ENCODE results near the gene ZNF862.

ZNF862 gene

DNA sequence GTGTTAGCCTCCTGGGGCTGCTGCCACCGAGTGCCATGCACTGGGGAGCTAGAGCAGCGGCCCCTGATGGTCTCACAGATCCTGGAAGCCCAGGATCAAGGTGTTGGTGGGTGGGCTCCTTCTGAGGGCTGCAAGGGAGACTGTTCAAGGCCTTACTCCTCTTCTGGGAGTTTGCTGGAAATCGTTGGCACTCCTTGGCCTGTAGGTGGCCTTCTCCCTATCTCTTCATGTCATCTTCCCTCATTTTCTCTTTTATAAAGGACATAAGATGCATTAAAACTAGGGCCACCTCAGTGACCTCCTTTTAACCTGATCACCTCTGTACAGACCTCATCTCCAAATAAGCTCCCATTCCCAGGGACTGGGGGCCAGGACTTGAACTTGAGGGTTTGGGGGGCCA lies 27.0 kb upstream of the ZNF862 start:
- no peak for TF ChIP-seq ZFX (IDR thresholded peaks at IDR 0.05)
- TF ChIP-seq, protein P1, sequence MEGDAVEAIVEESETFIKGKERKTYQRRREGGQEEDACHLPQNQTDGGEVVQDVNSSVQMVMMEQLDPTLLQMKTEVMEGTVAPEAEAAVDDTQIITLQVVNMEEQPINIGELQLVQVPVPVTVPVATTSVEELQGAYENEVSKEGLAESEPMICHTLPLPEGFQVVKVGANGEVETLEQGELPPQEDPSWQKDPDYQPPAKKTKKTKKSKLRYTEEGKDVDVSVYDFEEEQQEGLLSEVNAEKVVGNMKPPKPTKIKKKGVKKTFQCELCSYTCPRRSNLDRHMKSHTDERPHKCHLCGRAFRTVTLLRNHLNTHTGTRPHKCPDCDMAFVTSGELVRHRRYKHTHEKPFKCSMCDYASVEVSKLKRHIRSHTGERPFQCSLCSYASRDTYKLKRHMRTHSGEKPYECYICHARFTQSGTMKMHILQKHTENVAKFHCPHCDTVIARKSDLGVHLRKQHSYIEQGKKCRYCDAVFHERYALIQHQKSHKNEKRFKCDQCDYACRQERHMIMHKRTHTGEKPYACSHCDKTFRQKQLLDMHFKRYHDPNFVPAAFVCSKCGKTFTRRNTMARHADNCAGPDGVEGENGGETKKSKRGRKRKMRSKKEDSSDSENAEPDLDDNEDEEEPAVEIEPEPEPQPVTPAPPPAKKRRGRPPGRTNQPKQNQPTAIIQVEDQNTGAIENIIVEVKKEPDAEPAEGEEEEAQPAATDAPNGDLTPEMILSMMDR (conservative IDR thresholded peaks at IDR 0.05), result no peak; the same call in 1 of the 2 replicates
- no peak overlapping the region for H3K27ac ChIP-seq

DNA sequence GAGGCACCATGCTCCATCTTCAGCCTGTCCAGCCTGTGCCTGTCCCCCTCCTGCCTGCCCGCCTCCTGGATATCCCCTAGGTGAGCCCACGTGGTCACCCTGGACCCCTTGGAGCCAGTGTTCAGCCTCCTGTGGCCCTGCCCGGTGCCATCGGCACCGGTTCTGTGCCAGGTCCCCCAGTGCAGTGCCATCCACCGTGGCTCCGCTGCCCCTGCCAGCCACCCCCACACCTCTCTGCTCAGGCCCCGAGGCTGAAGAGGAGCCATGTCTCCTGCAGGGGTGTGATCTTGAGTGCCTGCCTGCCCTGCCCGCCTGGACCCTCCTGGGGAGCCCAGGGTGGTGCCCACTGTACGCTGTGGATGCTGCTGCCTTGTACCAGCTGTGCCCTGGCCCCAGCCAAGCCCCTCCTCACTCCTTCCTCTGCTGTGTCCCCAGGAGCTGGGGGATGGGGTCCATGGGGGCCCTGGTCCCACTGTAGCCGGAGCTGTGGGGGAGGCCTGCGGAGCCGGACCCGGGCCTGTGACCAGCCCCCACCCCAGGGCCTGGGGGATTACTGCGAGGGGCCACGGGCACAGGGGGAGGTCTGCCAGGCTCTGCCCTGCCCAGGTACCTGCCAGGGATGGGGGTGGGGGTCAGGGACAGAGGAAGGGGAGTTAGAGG lies 26.2 kb upstream of the ZNF862 start:
- H3K27ac ChIP-seq, result no peak overlapping the region
- no peak for TF ChIP-seq ZFX (IDR thresholded peaks at IDR 0.05)
- TF ChIP-seq, protein P1 (conservative IDR thresholded peaks at IDR 0.05), result no peak

DNA sequence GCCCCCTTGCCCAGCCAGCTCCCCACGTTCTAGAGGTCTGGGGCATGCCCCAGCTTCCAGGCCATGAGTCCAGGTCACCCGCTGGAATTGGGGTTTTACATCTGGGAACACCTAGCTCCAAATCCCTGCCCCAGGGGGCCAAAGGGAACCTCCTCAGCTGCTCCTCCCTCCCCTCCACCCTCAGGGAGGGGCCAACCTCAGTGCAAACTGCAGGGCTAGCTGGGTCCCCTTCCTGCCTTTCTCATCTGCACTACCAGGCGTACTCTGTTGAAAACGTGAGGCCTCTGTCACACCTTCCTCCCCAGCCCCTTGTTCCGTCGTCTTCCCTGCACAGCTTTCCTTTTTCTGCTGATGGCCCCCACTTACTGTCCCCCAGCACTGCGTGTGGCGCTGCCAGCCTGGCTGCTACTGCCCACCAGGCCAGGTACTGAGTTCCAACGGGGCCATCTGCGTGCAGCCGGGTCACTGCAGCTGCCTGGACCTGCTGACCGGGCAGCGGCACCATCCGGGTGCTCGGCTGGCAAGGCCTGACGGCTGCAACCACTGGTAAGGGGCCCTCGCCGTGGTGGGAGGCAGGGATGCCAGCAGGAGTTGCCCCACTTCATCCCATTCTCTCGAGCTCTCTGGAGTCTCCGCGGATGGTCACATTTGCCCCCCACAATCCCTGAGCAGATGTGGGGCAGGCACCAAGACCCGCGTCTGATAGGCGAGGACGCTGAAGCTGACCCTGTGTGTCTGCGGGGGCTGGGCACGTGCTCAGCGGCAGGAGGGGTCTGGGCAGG lies 24.7 kb upstream of the ZNF862 start:
- no peak for TF ChIP-seq ZFX (IDR thresholded peaks at IDR 0.05)
- TF ChIP-seq, protein P1 (conservative IDR thresholded peaks at IDR 0.05), result no peak
- no peak overlapping the region for H3K27ac ChIP-seq

DNA sequence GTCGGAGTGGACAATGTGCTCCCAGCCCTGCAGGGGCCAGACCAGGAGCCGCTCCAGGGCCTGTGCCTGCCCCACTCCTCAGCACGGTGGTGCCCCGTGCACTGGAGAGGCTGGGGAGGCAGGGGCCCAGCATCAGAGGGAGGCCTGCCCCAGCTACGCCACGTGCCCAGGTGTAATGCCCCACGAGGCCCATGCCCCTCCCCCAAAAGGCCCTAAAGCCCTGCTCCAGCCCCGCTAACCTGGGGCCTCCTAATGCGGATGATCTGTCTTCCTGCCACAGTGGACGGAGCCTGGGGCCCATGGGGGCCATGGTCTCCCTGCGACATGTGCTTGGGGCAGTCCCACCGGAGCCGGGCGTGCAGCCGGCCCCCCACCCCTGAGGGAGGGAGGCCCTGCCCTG lies 23.7 kb upstream of the ZNF862 start:
- TF ChIP-seq, protein P1 (conservative IDR thresholded peaks at IDR 0.05), result no peak
- TF ChIP-seq ZFX (IDR thresholded peaks at IDR 0.05), result no peak

DNA sequence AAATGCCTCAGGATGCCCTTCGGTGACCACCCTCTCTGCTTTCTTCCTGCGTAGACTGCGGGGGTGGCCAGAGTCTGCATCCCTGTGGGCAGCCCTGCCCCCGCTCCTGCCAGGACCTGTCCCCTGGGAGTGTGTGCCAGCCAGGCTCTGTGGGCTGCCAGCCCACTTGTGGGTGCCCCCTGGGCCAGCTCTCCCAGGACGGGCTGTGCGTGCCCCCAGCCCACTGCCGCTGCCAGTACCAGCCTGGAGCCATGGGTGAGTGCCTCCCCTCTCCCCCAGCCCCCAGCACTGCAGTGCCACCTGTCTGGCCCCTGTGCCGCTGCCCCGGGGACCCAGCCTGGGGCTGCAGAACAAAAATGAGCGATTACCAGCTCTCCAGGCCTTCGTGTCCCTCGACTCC lies 23.1 kb upstream of the ZNF862 start:
- no peak overlapping the region for H3K27ac ChIP-seq
- TF ChIP-seq ZFX (IDR thresholded peaks at IDR 0.05), result no peak

More for the DNA sequence above, 23.7 kb upstream of the ZNF862 start:
- H3K27ac ChIP-seq, result no peak overlapping the region

DNA sequence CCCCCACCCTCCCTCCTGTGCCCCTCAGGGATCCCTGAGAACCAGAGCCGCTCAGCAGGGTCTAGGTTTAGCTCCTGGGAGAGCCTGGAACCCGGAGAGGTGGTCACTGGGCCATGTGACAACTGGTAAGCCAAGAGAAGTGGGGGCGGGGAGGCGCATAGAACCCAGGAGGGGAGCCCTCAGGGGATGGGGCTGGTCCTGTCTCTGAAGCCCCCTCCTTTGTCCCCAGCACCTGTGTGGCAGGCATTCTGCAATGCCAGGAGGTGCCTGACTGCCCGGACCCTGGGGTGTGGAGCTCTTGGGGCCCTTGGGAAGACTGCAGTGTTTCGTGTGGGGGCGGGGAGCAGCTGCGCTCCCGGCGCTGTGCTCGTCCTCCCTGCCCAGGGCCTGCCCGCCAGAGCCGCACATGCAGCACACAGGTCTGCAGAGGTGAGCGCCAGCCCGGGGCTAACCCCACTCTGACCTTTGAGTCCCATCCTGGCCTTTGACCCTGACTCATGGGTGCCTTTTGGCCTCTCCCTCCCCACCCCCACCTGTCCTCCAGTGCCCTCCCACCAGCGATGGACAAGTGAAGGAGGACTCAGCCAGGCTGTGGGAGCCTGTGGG lies 22.4 kb upstream of the ZNF862 start:
- H3K27ac ChIP-seq, result no peak overlapping the region
- TF ChIP-seq ZFX (IDR thresholded peaks at IDR 0.05), result no peak
- TF ChIP-seq, protein P1 (conservative IDR thresholded peaks at IDR 0.05), result no peak

DNA sequence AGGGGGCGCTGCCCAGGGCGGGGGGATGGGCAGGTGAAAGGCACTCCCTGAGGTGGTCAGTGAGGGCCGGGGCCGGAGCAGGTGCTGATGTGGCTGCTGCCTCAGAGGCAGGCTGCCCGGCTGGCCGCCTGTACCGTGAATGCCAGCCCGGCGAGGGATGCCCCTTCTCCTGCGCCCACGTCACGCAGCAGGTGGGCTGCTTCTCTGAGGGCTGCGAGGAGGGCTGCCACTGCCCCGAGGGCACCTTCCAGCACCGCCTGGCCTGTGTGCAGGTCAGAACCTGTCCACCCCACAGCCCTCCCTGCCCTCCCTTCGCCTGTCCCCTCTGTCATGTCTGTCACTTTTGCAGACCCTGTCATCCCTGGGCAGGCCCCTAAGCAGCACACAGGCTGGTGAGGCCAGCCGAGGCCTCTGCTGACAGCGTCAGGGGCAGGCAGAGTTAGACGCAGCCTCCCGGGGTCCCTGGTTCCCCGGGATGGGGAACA lies 21.9 kb upstream of the ZNF862 start:
- TF ChIP-seq, protein P1 (conservative IDR thresholded peaks at IDR 0.05), result no peak
- TF ChIP-seq ZFX (IDR thresholded peaks at IDR 0.05), result no peak
- H3K27ac ChIP-seq, result no peak overlapping the region

Data from C4-2B (cell line).